IMR-90 (cell line): ENCODE results near the gene OR8G1. TPM values are rescaled to one million over a fixed set of nuclear protein-coding genes. Genes with fewer than 3 reads are reported as not detected.

Experiments
- ATAC-seq: fragments of 200-7000 bp; cut with Tn5 transposase; 2 replicates; pipeline ENCODE4 v1.9.1; 2020; ENCODE audit warnings: low read depth, mild to moderate bottlenecking, moderate library complexity
- BruUV-seq: library from RNA; stranded (reverse); fragments of 400-500 nt; replicated peaks from 2 replicates; lab custom pipeline; 2021; lab: Mats Ljungman, UMichigan
- CTCF ChIA-PET: fragments of 300-600 bp; formaldehyde crosslinking; extraction: SDS; loops from one replicate; lab custom pipeline; 2021; ENCODE audit warnings: antibody characterized with exemption; lab: Yijun Ruan, JAX
- POLR2A ChIA-PET: fragments of 300-600 bp; sonication (Branson Sonifier 250); formaldehyde crosslinking; loops from one replicate; lab custom pipeline; 2022; ENCODE audit warnings: antibody characterized with exemption; ENCODE audit not compliant: unreplicated experiment; lab: Charles Lee
- DNase-seq: peaks from one replicate; pipeline ENCODE4 v3.0.0; 2013
- H2AFZ ChIP-seq: replicated peaks from 2 replicates; pipeline ENCODE3; 2013; ENCODE audit warnings: low read length, mild to moderate bottlenecking; ENCODE audit not compliant: poor library complexity
- H2AK5ac ChIP-seq: 2 replicates; pipeline ENCODE4 v1.6.1; 2013; ENCODE audit warnings: low read depth, low read length, inconsistent platforms
- H2AK9ac ChIP-seq: replicated peaks from 2 replicates; pipeline ENCODE3; 2013; ENCODE audit warnings: mild to moderate bottlenecking, low read depth, low read length, moderate library complexity; ENCODE audit not compliant: poor library complexity
- H2BK120ac ChIP-seq: 2 replicates; pipeline ENCODE4 v1.6.1; 2013; ENCODE audit warnings: low read depth, low read length, inconsistent platforms
- H2BK15ac ChIP-seq: 3 replicates; pipeline ENCODE4 v1.6.1; 2013; ENCODE audit warnings: low read depth, low read length, inconsistent platforms
- H2BK20ac ChIP-seq: 2 replicates; pipeline ENCODE4 v1.6.1; 2013; ENCODE audit warnings: low read depth, mild to moderate bottlenecking, inconsistent platforms, low read length, moderate library complexity
- H2BK5ac ChIP-seq: 2 replicates; pipeline ENCODE4 v1.6.1; 2013; ENCODE audit warnings: mild to moderate bottlenecking, low read depth, low read length, inconsistent platforms; ENCODE audit not compliant: poor library complexity, severe bottlenecking
- H3K14ac ChIP-seq: replicated peaks from 2 replicates; pipeline ENCODE4 v1.6.1; 2013; ENCODE audit warnings: low read depth, low read length, inconsistent platforms
- H3K18ac ChIP-seq: 2 replicates; pipeline ENCODE4 v1.6.1; 2013; ENCODE audit warnings: low read depth, low read length, control low read depth
- H3K23ac ChIP-seq: 2 replicates; pipeline ENCODE4 v1.6.1; 2013; ENCODE audit warnings: low read depth, low read length, inconsistent platforms
- H3K27ac ChIP-seq: 2 replicates; pipeline ENCODE4 v1.5.1; 2013; ENCODE audit warnings: mild to moderate bottlenecking, control low read depth, low read length; ENCODE audit not compliant: insufficient read depth
- H3K27me3 ChIP-seq: 2 replicates; pipeline ENCODE4 v1.6.1; 2013; ENCODE audit warnings: low read length; ENCODE audit not compliant: control insufficient read depth, insufficient read depth
- H3K36me3 ChIP-seq: 2 replicates; pipeline ENCODE4 v1.6.1; 2013; ENCODE audit warnings: low read length, mixed read lengths; ENCODE audit not compliant: control insufficient read depth, insufficient read depth
- H3K4ac ChIP-seq: 2 replicates; pipeline ENCODE4 v1.6.1; 2013; ENCODE audit warnings: low read depth, low read length, inconsistent platforms
- H3K4me1 ChIP-seq: 2 replicates; pipeline ENCODE4 v1.6.1; 2013; ENCODE audit warnings: low read length, mixed read lengths; ENCODE audit not compliant: control insufficient read depth, insufficient read depth
- H3K4me2 ChIP-seq: 2 replicates; pipeline ENCODE4 v1.6.1; 2013; ENCODE audit warnings: low read depth, mild to moderate bottlenecking, control low read depth, low read length, moderate library complexity
- H3K4me3 ChIP-seq: 2 replicates; pipeline ENCODE4 v1.5.1; 2013; ENCODE audit warnings: low read depth, mild to moderate bottlenecking, control low read depth, low read length, moderate library complexity; ENCODE audit not compliant: insufficient read depth
- H3K56ac ChIP-seq: 2 replicates; pipeline ENCODE4 v1.6.1; 2013; ENCODE audit warnings: low read length, inconsistent platforms; ENCODE audit not compliant: insufficient read depth; ENCODE audit errors: extremely low read depth
- H3K79me1 ChIP-seq, 2 experiments: 2 replicates each; pipeline ENCODE4 v1.6.1; 2013; ENCODE audit warnings: low read length in 2 of 2, inconsistent platforms in 1 of 2, low read depth in 1 of 2
- H3K9ac ChIP-seq: 2 replicates; pipeline ENCODE4 v1.6.1; 2013; ENCODE audit warnings: low read depth, low read length, control low read depth
- H3K9me1 ChIP-seq: 2 replicates; pipeline ENCODE4 v1.6.1; 2013; ENCODE audit warnings: low read length, inconsistent platforms; ENCODE audit not compliant: insufficient read depth
- H3K9me3 ChIP-seq: 2 replicates; pipeline ENCODE4 v1.6.1; 2013; ENCODE audit warnings: low read length; ENCODE audit not compliant: control insufficient read depth, insufficient read depth
- H4K20me1 ChIP-seq: 2 replicates; pipeline ENCODE4 v1.6.1; 2013; ENCODE audit warnings: low read length, inconsistent platforms; ENCODE audit not compliant: insufficient read depth
- H4K5ac ChIP-seq: 2 replicates; pipeline ENCODE4 v1.6.1; 2013; ENCODE audit warnings: mild to moderate bottlenecking, low read depth, low read length, control low read depth
- H4K8ac ChIP-seq, 2 experiments: 2 replicates each; pipeline ENCODE4 v1.6.1; 2013; ENCODE audit warnings: low read depth in 2 of 2, low read length in 2 of 2, control low read depth in 1 of 2, inconsistent platforms in 1 of 2
- H4K91ac ChIP-seq: 2 replicates; pipeline ENCODE4 v1.6.1; 2013; ENCODE audit warnings: low read depth, low read length, inconsistent platforms; ENCODE audit not compliant: insufficient read depth
- BHLHE40 ChIP-seq: fragments of 150-350 bp; IDR thresholded peaks from 2 replicates; pipeline ENCODE4 v1.6.1; 2016; ENCODE audit warnings: mild to moderate bottlenecking, low read depth, low read length
- CEBPB ChIP-seq: IDR thresholded peaks from 2 replicates; pipeline ENCODE4 v1.6.1; 2012; ENCODE audit warnings: low read depth, low read length, improper control_type of control experiment
- CHD1 ChIP-seq: IDR thresholded peaks from 2 replicates; pipeline ENCODE4 v1.6.1; 2012; ENCODE audit warnings: low read depth, low read length, improper control_type of control experiment
- CTCF ChIP-seq: conservative IDR thresholded peaks from 2 replicates; pipeline ENCODE4 v1.5.1; 2012; ENCODE audit warnings: mild to moderate bottlenecking, low read depth, low read length, improper control_type of control experiment
- ELK1 ChIP-seq: fragments of 150-350 bp; IDR thresholded peaks from 2 replicates; pipeline ENCODE4 v1.6.1; 2016; ENCODE audit warnings: low read depth, mild to moderate bottlenecking, low read length, moderate library complexity, borderline replicate concordance
- FOS ChIP-seq: fragments of 150-350 bp; IDR thresholded peaks from 2 replicates; pipeline ENCODE4 v1.6.1; 2016; ENCODE audit warnings: low read depth, low read length
- MAFK ChIP-seq: IDR thresholded peaks from 2 replicates; pipeline ENCODE4 v1.6.1; 2012; ENCODE audit warnings: low read depth, low read length, improper control_type of control experiment
- MAZ ChIP-seq: IDR thresholded peaks from 2 replicates; pipeline ENCODE4 v1.6.1; 2012; ENCODE audit warnings: low read depth, mild to moderate bottlenecking, low read length, improper control_type of control experiment, moderate library complexity, borderline replicate concordance
- MXI1 ChIP-seq: IDR thresholded peaks from 2 replicates; pipeline ENCODE4 v1.6.1; 2012; ENCODE audit warnings: low read depth, mild to moderate bottlenecking, low read length, moderate library complexity, borderline replicate concordance
- NFE2L2 ChIP-seq: fragments of 150-350 bp; IDR thresholded peaks from 2 replicates; pipeline ENCODE4 v1.6.1; 2016; ENCODE audit warnings: low read depth, mild to moderate bottlenecking, low read length
- POLR2A ChIP-seq: IDR thresholded peaks from 2 replicates; pipeline ENCODE4 v1.6.1; 2012; ENCODE audit warnings: mild to moderate bottlenecking, low read depth, low read length
- RAD21 ChIP-seq: IDR thresholded peaks from 2 replicates; pipeline ENCODE4 v1.6.1; 2012; ENCODE audit warnings: low read length, improper control_type of control experiment
- RCOR1 ChIP-seq: IDR thresholded peaks from 2 replicates; pipeline ENCODE4 v1.6.1; 2012; ENCODE audit warnings: mild to moderate bottlenecking, low read length, improper control_type of control experiment; ENCODE audit not compliant: insufficient replicate concordance
- RFX5 ChIP-seq: IDR thresholded peaks from 2 replicates; pipeline ENCODE4 v1.8.0; 2012; ENCODE audit warnings: low read depth, mild to moderate bottlenecking, low read length, moderate library complexity
- SMC3 ChIP-seq: fragments of 150-350 bp; IDR thresholded peaks from 2 replicates; pipeline ENCODE4 v1.6.1; 2016; ENCODE audit warnings: low read depth, mild to moderate bottlenecking, antibody characterized with exemption, low read length, moderate library complexity
- USF2 ChIP-seq: fragments of 150-350 bp; IDR thresholded peaks from 2 replicates; pipeline ENCODE4 v1.6.1; 2017; ENCODE audit warnings: mild to moderate bottlenecking, antibody characterized with exemption, low read length, low read depth
- WGBS, 2 experiments: methylation state at CpG; one replicate each; pipeline versions ENCODE4 v1.1.5 to v1.1.7; 2013; ENCODE audit warnings: missing lambda C conversion rate in 2 of 2; ENCODE audit not compliant: insufficient read length in 1 of 2; ENCODE audit errors: extremely low coverage in 2 of 2; 5-methylcytosine and 5-hydroxymethylcytosine counted together
- dilution Hi-C: fragments of 300-500 bp; cut with HindIII; formaldehyde crosslinking; loops from one replicate; pipeline ENCODE4 v1.14.3; 2018; ENCODE audit warnings: low sequenced_read_pairs; ENCODE audit not compliant: unreplicated experiment
- in situ Hi-C: fragments of 300-500 bp; cut with MboI; formaldehyde crosslinking; loops from 3 replicates; pipeline ENCODE4 v1.14.3; 2019; ENCODE audit warnings: low sequenced_read_pairs, inconsistent platforms, mixed read lengths
- intact Hi-C: fragments of 100-400 bp; cut with micrococcal nuclease; formaldehyde crosslinking; loops from 2 replicates; pipeline ENCODE4 v1.10.0; 2022
- polyA plus RNA-seq, 3 experiments: library from polyadenylated mRNA; depleted of rRNA; stranded (reverse); fragments of >200 nt; gene quantifications; 2 replicates each; pipeline ENCODE4 v1.2.3, GENCODE V29; 2012; ENCODE audit warnings: low replicate concordance in 1 of 3
- total RNA-seq: library from RNA; depleted of rRNA; stranded (reverse); fragments of >200 nt; gene quantifications from 2 replicates; pipeline ENCODE4 v1.2.3, GENCODE V29; 2012

The OR8G1 gene
- total and polyA plus RNA-seq, 2 of the 4 experiments (the other 2 are of a cell fraction): not detected

- Histone ChIP-seq H3K36me3 (no peaks in the 10 kb centered on the region), H4K8ac (no peak overlapping the region), H3K27me3 (no peaks in the 10 kb centered on the region), H3K23ac (no peak overlapping the region), H4K91ac (no peak overlapping the region), H3K27ac (no peak overlapping the region), H3K18ac (no peak overlapping the region), H3K56ac (no peak overlapping the region), H2AK5ac (no peak overlapping the region), H2BK120ac (no peak overlapping the region), H2AFZ (no peak overlapping the region), H3K79me1 (no peaks in the 10 kb centered on the region), H3K4me1 (peaks cover 3% of the 10 kb centered on the region), H4K5ac (no peak overlapping the region), H2BK5ac (no peak overlapping the region), H2BK15ac (no peak overlapping the region), H3K4me2 (no peak overlapping the region), H2BK20ac (no peak overlapping the region), H3K14ac (no peak overlapping the region), H3K9ac (no peak overlapping the region), H3K4ac (no peak overlapping the region), H3K9me1 (peaks cover 7% of the 10 kb centered on the region; the same call in 1 of the 2 replicates), H4K20me1 (no peaks in the 10 kb centered on the region), H3K4me3 (no peak overlapping the region), H3K9me3 (no peaks in the 10 kb centered on the region), H2AK9ac (no peak overlapping the region)
- TF ChIP-seq MAZ (no peak), RAD21 (no peak), MAFK (no peak), POLR2A (no peak), NFE2L2 (no peak), RCOR1 (no peak), SMC3 (no peak), MXI1 (no peak), FOS (no peak), CTCF (no peak), BHLHE40 (no peak), RFX5 (no peak), ELK1 (no peak), USF2 (no peak), CHD1 (no peak), CEBPB (no peak)
- CTCF ChIA-PET: interaction anchor here (1.0 kb wide), 1 partner anchor 128 kb away, joined by 3 read pairs; no protein-coding TSS in a partner anchor
- dilution Hi-C loops: no loop called here
- in situ Hi-C loops: no loop called here
- WGBS, 2 experiments: no CpG with 5 or more reads among the region's 2 CpGs
- ATAC-seq (no peak), DNase-seq (no peak)
- intact Hi-C loops: no loop called here
- no TSS peak for BruUV-seq
- POLR2A ChIA-PET: no interaction called here
Observed at GRCh38 chr11:124274000-124274399, 33.1 kb downstream of the OR8G1 start.
